Measurements from ENCODE around the gene MALAT1.

Gene MALAT1

DNA sequence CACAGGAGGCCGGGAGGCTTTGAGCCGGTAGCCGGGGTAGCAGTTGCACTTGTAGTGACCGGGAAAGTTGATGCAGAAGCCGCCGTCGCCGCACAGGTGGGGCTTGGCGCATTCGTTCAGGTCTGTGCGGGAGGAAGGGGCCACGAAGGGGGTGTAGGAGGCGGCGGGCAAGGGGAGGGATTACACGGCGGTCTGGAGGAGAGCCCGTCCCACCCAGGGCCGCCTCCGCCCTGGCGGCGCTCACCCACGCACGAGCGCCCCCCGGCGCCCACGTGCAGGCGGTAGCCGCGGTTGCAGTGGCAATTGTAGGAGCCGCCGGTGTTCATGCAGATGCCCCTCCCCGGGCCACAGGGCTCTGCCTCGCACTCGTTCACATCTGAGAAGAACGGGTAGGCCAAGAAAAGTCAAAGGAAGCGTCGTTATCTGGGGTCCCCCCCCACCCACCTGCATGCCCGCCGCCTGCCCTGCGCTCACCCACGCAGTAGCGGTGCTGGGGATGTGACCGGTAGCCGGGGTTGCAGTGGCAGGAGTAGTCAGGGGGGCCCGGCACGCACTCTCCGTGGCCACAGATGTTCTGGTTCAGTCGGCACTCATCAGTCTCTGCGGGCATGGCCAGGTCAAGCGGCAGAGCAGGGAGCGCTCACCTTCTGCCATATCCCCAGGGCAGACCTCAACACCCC lies 48.7 kb downstream of the MALAT1 start:
- DNase-seq = no peak
- in situ Hi-C loops (cut with HindIII; ENCODE audit: low pct_ligation_motif_present, low pct_unique_long_range_greater_than_20kb, low sequenced_read_pairs) = no loop called here

DNA sequence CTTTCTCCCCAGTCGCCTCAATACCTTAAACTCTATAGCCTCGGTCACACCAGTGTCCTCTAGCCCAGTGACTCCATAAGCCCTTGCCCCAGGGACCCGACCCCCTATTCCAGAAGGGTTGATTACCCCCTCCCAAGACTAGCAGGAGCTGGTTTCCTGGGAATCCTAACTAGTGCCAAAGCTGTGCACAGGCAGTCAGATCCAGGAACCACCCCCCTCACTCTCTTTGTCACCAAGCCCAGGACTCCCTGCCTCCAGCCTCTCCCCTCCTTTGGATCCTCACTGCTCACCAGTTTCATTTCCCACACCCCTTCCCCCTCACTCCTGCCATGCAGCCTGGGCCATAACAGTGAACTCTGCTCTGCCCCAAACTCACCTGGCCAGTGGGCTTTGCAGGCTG lies 49.5 kb downstream of the MALAT1 start:
- in situ Hi-C loops (cut with HindIII; ENCODE audit: low pct_ligation_motif_present, low pct_unique_long_range_greater_than_20kb, low sequenced_read_pairs) = no loop called here
- no peak for DNase-seq

DNA sequence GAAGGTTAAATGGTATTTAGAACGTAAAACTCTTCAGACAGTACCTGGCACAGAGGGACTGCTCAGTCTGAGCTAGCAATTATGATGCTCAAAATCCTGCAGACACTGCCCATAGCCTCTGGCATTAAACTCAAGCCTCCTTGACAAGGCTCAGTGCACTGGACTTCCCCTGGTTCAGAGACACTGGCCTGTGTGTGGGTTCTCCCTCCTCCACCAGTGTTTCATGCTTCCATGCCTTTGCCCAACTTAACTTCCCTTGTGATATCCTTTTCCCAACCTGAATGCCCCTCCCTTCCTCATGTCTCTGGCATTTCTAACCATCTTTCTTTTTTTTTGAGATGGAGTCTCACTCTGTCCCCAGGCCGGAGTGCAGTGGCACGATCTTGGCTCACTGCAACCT lies 50.3 kb downstream of the MALAT1 start:
- DNase-seq = no peak
- in situ Hi-C loops (cut with HindIII; ENCODE audit: low pct_ligation_motif_present, low pct_unique_long_range_greater_than_20kb, low sequenced_read_pairs) = no loop called here

DNA sequence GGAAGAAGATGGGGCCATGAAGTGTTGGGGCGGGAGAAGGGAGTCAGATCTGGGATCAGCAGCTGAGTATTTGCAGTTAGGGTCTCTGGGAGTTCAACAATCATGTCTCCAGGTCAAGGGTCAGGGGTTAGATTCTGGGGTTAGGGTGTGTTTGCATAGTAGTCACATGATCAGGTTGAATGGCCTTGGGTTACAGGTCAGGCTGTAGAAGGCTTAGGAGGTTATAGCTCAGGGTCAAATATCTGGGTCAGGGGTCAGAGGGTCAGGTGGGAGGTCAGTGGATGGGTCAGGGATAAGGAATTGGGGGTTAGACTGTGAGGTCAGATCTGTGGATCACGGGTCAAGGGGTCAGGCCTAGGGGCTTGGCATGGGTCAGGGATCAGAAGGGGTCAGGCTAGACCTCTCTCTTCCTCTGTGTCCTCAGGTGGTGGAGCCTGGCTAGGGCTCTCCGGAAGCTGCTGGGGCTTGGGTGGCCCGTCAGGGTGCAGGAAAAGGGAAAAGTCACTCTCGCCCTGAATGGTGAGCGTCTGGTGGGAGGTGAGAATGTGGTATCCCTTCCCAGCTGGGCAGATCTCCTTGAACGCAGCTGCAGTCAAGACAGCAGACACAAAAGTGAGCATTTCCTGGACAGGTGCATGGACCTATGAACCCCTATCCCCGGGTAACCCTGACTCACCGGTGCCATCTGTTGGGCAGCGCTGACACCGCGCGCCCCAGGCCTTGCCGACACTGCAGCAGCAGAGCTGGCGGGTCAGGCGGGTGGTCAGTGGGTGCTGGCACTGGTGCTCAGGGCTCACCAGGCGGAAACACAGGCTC lies 52.9 kb downstream of the MALAT1 start:
- DNase-seq = peak; percentile 54
- in situ Hi-C loops (cut with HindIII; ENCODE audit: low pct_ligation_motif_present, low pct_unique_long_range_greater_than_20kb, low sequenced_read_pairs) = no loop called here

DNA sequence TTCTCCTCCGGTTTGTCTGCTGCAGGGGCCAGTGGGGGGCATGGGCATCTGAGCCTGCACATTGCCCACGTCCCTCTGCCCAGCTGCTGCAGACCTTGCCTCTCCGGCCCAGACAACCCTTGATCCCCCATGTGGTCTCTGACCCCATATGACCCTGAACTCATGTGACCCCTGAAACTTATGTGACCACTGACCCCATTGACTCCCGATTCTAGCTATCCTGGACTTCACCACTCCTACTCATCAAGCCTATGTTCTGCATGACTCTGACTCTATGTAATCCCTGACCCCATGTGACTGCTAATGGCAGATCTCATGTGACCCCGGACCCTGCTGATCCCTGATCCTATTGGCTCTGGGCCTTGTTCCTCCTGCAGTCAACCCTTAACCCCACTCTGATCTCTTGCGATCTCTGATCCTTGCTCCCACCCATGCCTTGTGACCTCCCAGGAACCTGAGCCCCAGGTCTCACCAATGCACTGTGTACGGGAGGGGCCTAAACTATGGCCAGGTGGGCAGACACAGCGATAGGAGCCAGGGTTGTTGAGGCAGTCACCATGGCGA lies 53.6 kb downstream of the MALAT1 start:
- no peak for DNase-seq
- in situ Hi-C loops (cut with HindIII; ENCODE audit: low pct_ligation_motif_present, low pct_unique_long_range_greater_than_20kb, low sequenced_read_pairs) = no loop called here

DNA sequence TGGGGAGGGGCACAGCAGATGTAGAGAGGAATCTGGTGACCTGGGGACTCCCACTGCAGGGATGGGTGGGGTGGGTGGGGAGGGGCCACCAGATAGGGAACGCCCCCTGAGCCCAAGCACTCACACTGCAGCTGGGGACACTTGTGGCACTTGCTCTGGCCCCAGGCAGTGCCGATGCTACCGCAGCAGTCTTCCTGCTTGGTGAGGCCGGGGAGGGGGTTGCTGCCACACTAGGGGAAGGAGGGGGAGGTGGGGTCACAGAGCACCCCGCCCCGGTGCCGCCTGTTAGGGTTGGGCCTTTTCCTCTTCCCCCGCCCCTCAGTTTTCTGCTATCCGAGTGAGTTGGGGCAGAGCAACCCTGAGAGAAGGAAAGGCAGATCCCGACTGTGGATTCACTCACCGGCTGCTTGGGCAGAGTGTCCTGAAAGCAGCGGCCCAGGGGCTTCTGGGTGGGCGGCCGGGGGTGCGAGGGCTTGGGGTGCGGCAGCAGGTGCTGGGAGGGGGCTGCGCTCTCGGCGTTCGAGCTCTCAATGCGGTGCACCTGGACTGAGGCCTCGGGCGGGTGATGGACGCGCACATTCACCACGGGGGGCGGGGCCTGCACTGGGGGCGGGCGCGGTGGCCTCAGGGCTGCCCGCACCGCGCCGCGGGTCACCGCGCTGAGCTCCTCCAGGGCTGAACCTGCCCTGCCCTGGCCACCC lies 54.6 kb downstream of the MALAT1 start:
- in situ Hi-C loops (cut with HindIII; ENCODE audit: low pct_ligation_motif_present, low pct_unique_long_range_greater_than_20kb, low sequenced_read_pairs) = no loop called here

DNA sequence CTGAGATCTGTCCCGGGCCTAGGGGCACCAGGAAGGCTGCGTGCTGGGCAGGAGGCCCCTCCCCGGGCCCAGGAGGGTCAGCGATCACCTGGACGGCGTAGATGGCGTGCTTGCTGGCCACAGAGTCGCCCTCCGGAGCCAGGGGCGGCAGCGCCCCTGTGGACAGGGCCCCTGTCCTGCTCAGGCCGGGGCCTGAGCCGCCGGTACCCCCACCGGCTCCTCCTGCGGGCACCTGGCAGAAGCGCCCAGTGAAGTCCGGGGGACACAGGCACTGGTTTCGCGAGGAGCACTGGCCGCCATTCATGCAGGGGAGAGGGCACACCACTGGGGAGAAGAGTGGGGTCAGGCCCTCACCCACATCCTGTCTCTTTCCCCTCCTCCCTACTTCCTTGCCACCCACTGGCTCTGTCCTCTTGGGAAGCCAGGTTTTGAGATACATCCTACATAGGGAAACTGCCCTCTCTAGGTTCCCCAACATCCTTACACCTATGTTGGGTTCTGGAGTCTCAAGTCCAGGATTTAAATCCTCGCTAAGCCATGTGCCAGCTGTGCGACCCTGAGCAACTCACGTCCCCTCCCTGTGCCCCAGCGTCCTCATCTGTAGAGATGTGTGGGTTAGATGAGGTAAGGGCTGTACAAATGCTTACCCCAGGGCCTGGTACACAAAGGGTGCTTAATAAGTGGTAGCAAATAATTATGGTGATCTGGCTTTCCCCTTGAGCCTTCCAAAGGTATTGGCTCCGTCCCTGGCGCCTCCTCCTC lies 55.4 kb downstream of the MALAT1 start:
- DNase-seq = no peak
- in situ Hi-C loops (cut with HindIII; ENCODE audit: low pct_ligation_motif_present, low pct_unique_long_range_greater_than_20kb, low sequenced_read_pairs) = no loop called here

More for the DNA sequence above, 54.6 kb downstream of the MALAT1 start:
- DNase-seq = no peak

DNA sequence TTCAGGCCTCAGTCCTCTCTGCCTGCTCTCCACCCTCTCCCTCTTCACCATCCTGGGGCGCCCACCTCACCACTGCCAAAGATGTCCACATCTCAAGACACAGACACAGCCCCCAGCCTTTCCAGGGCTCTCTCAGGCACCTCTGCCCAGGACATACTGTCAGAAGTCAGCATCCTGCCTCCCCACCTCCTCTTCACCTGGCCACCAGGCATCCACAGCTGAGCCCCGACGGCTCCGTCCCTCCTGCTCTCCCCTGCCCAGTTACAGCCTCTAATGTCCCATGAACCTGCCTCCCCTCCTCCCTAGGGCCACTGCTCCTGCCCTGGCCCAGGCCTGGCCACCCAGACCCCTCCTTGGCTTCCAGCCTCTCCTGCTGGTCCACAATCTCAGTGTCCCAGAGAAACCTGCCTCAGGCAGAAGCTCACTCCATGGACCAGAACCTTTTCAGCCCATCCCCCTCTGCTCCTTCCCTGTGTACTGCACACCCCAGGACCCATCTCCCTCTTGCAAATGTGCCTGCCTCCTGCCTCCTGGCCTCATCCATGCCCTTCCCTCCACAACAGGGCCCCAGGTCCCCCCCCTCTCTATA lies 56.1 kb downstream of the MALAT1 start:
- in situ Hi-C loops (cut with HindIII; ENCODE audit: low pct_ligation_motif_present, low pct_unique_long_range_greater_than_20kb, low sequenced_read_pairs) = no loop called here

DNA sequence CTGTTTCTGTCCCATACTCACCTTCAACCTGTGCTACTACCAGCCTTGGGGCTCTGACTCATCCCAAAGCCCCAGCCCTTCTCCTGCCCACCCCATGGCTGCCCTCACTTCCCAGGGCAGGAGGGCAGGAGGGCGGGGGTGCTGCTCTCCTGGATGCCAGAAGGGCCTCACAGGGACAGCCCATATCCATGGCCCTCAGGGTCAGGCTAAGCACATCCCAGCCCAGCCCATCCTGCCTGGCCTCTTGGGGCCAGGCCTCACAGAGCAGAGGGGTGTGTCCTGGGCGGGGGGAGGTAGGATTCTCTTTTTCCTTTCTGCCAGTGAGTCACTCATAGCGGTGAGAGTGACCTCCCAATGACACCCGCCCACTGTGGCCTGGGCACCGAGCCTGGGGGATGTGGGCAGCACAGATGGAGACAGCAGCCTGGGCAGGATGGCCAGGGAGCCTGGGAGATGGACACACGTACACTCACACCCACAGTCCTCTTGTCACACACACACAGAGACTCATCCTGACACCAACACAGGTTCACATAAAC lies 56.9 kb downstream of the MALAT1 start:
- peak; percentile 91 for DNase-seq
- in situ Hi-C loops (cut with HindIII; ENCODE audit: low pct_ligation_motif_present, low pct_unique_long_range_greater_than_20kb, low sequenced_read_pairs) = no loop called here

More for the DNA sequence above, 56.1 kb downstream of the MALAT1 start:
- DNase-seq = no peak

Data from ACHN (cell line).